ENCODE measurements around the gene CERT1. TPM values are rescaled to one million over a fixed set of nuclear protein-coding genes. Genes with fewer than 3 reads are reported as not detected.
"Not testable (repeated sequence)": the region's sequence is repeated elsewhere in the genome, so short reads cannot be mapped to it uniquely, and the experiment has no call there.

Gene CERT1
- total RNA-seq, 1 donor from 2014 or later, result 60.7 TPM

DNA sequence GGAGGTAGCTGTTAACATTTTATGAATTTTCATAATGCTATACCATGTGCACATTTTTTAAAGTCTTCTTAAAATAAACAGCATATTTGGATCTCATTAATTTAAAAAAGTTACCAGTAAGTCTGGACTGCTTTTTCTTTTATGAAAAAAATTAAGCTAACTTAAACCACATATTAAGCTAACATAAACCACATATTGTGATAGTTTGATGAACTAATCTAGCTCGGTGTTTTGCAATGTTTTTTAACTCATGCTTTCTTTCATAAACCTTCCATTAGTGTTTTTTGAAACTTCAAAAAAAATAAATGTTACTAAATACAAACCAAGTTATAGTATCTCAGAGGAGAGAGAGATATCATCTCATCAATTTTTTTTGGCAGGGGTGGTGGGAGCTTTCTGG is 26.8 kb upstream of the CERT1 start:
- no peak for TF ChIP-seq CTCF (IDR thresholded peaks at IDR 0.05)
- ATAC-seq (no peak), DNase-seq (no peak)
- no peak overlapping the region for H3K4me3 ChIP-seq
- H3K9me3 ChIP-seq, result no peaks in the 10 kb centered on the region
- H3K36me3 ChIP-seq, result no peaks in the 10 kb centered on the region
- intact Hi-C loops (cut with DNase I), result no loop called here
- peaks cover 6% of the 10 kb centered on the region for H3K4me1 ChIP-seq
- H3K27ac ChIP-seq, result no peak overlapping the region
- H3K27me3 ChIP-seq, result no peaks in the 10 kb centered on the region

DNA sequence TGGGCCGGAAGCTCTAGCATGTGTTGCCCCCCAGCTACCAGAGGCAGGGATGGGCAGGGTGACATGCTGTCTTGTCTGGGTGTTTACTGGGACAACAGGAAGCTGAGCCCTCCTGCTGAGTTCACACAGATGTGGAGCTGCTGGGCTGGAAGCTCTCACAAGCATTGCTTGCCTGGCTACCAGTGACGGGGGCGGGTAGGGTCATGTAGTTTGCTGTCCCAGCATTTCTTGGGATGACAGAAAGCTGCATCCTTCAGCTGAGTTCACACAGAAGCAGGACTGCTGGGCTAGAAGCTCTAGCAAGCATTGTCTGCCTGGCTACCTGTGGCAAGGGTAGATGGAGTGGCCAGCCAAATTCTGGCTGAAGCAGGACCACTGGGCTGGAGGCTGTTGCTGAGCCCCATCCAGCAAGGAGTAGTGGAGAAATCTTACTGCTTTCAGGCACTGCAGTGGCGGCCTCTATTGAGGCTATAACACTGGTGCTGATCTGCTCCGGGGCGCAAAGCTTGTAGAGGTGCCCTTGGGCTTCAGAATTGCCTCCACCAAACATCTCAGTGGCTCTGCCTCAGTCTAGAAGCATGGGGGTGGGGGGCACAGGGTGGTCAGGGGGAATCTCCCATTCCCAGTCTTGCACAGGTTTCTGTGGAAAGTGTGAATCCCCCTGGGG is 25.4 kb upstream of the CERT1 start:
- intact Hi-C loops (cut with DNase I), result no loop called here
- DNase-seq, result no peak
- H3K4me1 ChIP-seq, result peaks cover 6% of the 10 kb centered on the region

GRCh38 chr5:75536147-75536546 is 24.7 kb upstream of the CERT1 start:
- Histone ChIP-seq H3K36me3 (no peaks in the 10 kb centered on the region), H3K27ac (no peak overlapping the region), H3K27me3 (no peaks in the 10 kb centered on the region), H3K4me3 (no peak overlapping the region), H3K9me3 (no peaks in the 10 kb centered on the region), H3K4me1 (peaks cover 6% of the 10 kb centered on the region)
- no peak for TF ChIP-seq CTCF (IDR thresholded peaks at IDR 0.05)
- intact Hi-C loops (cut with DNase I), result no loop called here
- DNase-seq, result no peak
- no peak for ATAC-seq

More for the DNA sequence above, 25.4 kb upstream of the CERT1 start:
- Histone ChIP-seq H3K27me3 (no peaks in the 10 kb centered on the region), H3K9me3 (no peaks in the 10 kb centered on the region), H3K27ac (no peak overlapping the region), H3K4me3 (no peak overlapping the region), H3K36me3 (no peaks in the 10 kb centered on the region)
- ATAC-seq, result peak; percentile 38
- TF ChIP-seq CTCF (IDR thresholded peaks at IDR 0.05), result no peak

GRCh38 chr5:75534734-75535133 is 23.3 kb upstream of the CERT1 start:
- ATAC-seq (no peak), DNase-seq (no peak)
- intact Hi-C loops (cut with DNase I), result no loop called here
- TF ChIP-seq CTCF (IDR thresholded peaks at IDR 0.05), result no peak
- no peaks in the 10 kb centered on the region for H3K36me3 ChIP-seq
- no peaks in the 10 kb centered on the region for H3K9me3 ChIP-seq
- H3K4me1 ChIP-seq, result peaks cover 6% of the 10 kb centered on the region
- no peak overlapping the region for H3K4me3 ChIP-seq
- H3K27ac ChIP-seq, result no peak overlapping the region
- no peaks in the 10 kb centered on the region for H3K27me3 ChIP-seq

DNA sequence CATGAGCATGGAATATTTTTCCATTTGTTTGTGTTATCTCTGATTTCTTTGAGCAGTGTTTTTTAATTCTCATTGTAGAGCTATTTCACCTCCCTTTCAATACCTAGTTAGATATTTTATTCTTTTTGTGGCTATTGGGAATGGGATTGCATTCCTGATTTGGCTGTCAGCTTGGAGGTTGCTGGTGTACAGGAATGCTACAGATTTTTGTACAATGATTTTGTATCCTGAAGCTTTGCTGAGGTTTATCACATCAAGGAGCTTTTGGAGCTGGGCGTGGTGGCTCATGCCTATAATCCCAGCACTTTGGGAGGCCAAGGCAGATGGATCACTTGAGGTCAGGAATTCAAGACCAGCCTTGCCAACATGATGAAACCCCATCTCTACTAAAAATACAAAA is 22.3 kb upstream of the CERT1 start:
- H3K4me1 ChIP-seq; H3K4me3 ChIP-seq; ATAC-seq; DNase-seq; intact Hi-C loops (cut with DNase I); H3K9me3 ChIP-seq; H3K27ac ChIP-seq; H3K27me3 ChIP-seq; H3K36me3 ChIP-seq: not testable (repeated sequence)

DNA sequence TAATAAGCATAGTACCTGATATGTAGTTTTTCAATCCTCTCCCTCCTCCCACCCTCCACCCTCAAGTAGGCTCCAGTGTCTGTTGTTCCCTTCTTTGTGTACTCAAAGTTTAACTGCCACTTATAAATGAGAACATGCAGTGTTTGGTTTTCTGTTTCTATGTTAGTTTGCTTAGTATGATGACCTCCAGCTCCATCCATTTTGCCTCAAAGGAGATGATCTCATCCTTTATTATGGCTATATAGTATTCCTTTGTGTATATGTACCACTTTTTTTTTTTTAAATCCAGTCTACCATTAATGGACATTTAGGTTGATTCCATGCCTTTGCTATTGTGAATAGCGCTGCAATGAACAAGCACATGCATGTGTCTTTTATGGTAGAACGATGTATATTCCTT is 20.8 kb upstream of the CERT1 start:
- DNase-seq, result no peak
- intact Hi-C loops (cut with DNase I), result no loop called here
- Histone ChIP-seq H3K27ac (no peak overlapping the region), H3K27me3 (no peaks in the 10 kb centered on the region), H3K9me3 (no peaks in the 10 kb centered on the region), H3K36me3 (no peaks in the 10 kb centered on the region), H3K4me3 (no peak overlapping the region), H3K4me1 (peaks cover 6% of the 10 kb centered on the region)
- no peak for ATAC-seq
- no peak for TF ChIP-seq CTCF (IDR thresholded peaks at IDR 0.05)

Data from upper lobe of right lung (tissue), 1 donor.